ENCODE measurements around the gene TFE3.

Gene TFE3

GRCh38 chrX:49060914-49061313, 17.8 kb upstream of the TFE3 start:
- no peak for DNase-seq (ENCODE audit: low spot score)

- DNase-seq (ENCODE audit: low spot score): no peak
Observed at GRCh38 chrX:49059681-49060085, 16.5 kb upstream of the TFE3 start.

GRCh38 chrX:49059201-49059600, 16.0 kb upstream of the TFE3 start:
- no peak for DNase-seq (ENCODE audit: low spot score)

GRCh38 chrX:49058794-49059193, 15.6 kb upstream of the TFE3 start, which contains the start of gene CCDC120:
Gene CCDC120 (plus strand): TSS chrX:49058999. CDS start chrX:49062042, 3,043 bp downstream.
- no peak for DNase-seq (ENCODE audit: low spot score)

GRCh38 chrX:49054073-49054762, 11.1 kb upstream of the TFE3 start:
- no peak for DNase-seq (ENCODE audit: low spot score)

GRCh38 chrX:49053223-49054072, 10.3 kb upstream of the TFE3 start:
- DNase-seq (ENCODE audit: low spot score): no peak

GRCh38 chrX:49043987-49044281, 777 bp upstream of the TFE3 start:
- no peak for DNase-seq (ENCODE audit: low spot score)

GRCh38 chrX:49042581-49043219, 457 bp downstream of the TFE3 start:
- peak; percentile 15 for DNase-seq (ENCODE audit: low spot score)

GRCh38 chrX:49041744-49042580, 1.2 kb downstream of the TFE3 start:
- DNase-seq (ENCODE audit: low spot score): peak; percentile 13

- no peak for DNase-seq (ENCODE audit: low spot score)
Observed at GRCh38 chrX:49040376-49040955, 2.7 kb downstream of the TFE3 start.

- peak; percentile 40 for DNase-seq (ENCODE audit: low spot score)
Observed at GRCh38 chrX:49039598-49040375, 3.4 kb downstream of the TFE3 start.

GRCh38 chrX:49037883-49038475, 5.2 kb downstream of the TFE3 start:
- no peak for DNase-seq (ENCODE audit: low spot score)

- no peak for DNase-seq (ENCODE audit: low spot score)
Observed at GRCh38 chrX:49030283-49030682, 12.9 kb downstream of the TFE3 start.

- no peak for DNase-seq (ENCODE audit: low spot score)
Observed at GRCh38 chrX:49029876-49030275, 13.3 kb downstream of the TFE3 start.

GRCh38 chrX:49019599-49020249, 23.4 kb downstream of the TFE3 start:
- no peak for DNase-seq (ENCODE audit: low spot score)

GRCh38 chrX:49019050-49019449, 24.1 kb downstream of the TFE3 start:
- no peak for DNase-seq (ENCODE audit: low spot score)

GRCh38 chrX:49003696-49004095, 39.5 kb downstream of the TFE3 start:
- peak; percentile 11 for DNase-seq (ENCODE audit: low spot score)

GRCh38 chrX:49002091-49002935, 40.8 kb downstream of the TFE3 start, which contains the start of gene GRIPAP1:
Gene GRIPAP1 (minus strand): TSS chrX:49002264. CDS start chrX:49002229, 35 bp downstream.
- DNase-seq (ENCODE audit: low spot score): peak; percentile 89
